ENCODE measurements around the gene WDR4.

- TF ChIP-seq SUZ12 (IDR thresholded peaks at IDR 0.05; ENCODE audit: extremely low read depth, insufficient read depth, insufficient read length) (no peak), ZNF274 (IDR thresholded peaks at IDR 0.05; ENCODE audit: low read depth, low read length) (no peak), YY1 (IDR thresholded peaks at IDR 0.05; ENCODE audit: insufficient read depth, insufficient read length) (no peak)
These were observed 28.9 kb downstream of the WDR4 start for GRCh38 chr21:42850463-42850862.
